Adipose tissue (tissue), 3 donors: ENCODE results near the gene SULT1E1. TPM values are rescaled to one million over a fixed set of nuclear protein-coding genes. Genes with fewer than 3 reads are reported as not detected.

Source experiments
- H3K27ac ChIP-seq: one replicate; pipeline ENCODE4 v1.5.1; 2013; ENCODE audit warnings: low read depth, low read length
- WGBS, 3 donors: extraction: QIAGEN DNeasy Blood & Tissue Kit; methylation state at CpG; one replicate each; pipeline ENCODE4 v1.1.7; 2013; 5-methylcytosine and 5-hydroxymethylcytosine counted together
- polyA plus RNA-seq, 3 donors: library from polyadenylated mRNA; stranded (reverse); fragments of 200-250 nt; gene quantifications; one replicate each; pipeline ENCODE4 v1.2.3, GENCODE V29; 2013
- donor health status: healthy with polysubstance abuse.
- donor health status: Bipolar disorder and iron deficiency.
- donor health status: healthy.

Gene SULT1E1
- polyA plus RNA-seq, 3 donors = 0.10 TPM; not detected in 2

- no peak overlapping the region for H3K27ac ChIP-seq
- 90 to 100% (median 90%) methylated on average over 1 of the region's 1 CpG for WGBS, 3 donors
Observed at GRCh38 chr4:69818060-69818639, 41.8 kb downstream of the SULT1E1 start.

GRCh38 chr4:69816236-69816635 is 43.7 kb downstream of the SULT1E1 start:
- no peak overlapping the region for H3K27ac ChIP-seq
- WGBS, 3 donors = 76 to 83% (median 79%) methylated on average over 3 of the region's 3 CpGs

GRCh38 chr4:69813628-69814027 is 46.3 kb downstream of the SULT1E1 start:
- WGBS, 3 donors = 70 to 96% (median 79%) methylated on average over 1 of the region's 1 CpG
- no peak overlapping the region for H3K27ac ChIP-seq

GRCh38 chr4:69811166-69811565 is 48.8 kb downstream of the SULT1E1 start:
- 49 to 86% (median 69%) methylated on average over 1 of the region's 1 CpG for WGBS, 3 donors
- H3K27ac ChIP-seq = no peak overlapping the region

GRCh38 chr4:69800599-69800998 is 59.3 kb downstream of the SULT1E1 start:
- WGBS, 3 donors = 87 to 97% (median 94%) methylated on average over 1 of the region's 1 CpG
- no peak overlapping the region for H3K27ac ChIP-seq

GRCh38 chr4:69799337-69799736 is 60.6 kb downstream of the SULT1E1 start:
- no peak overlapping the region for H3K27ac ChIP-seq
- WGBS, 3 donors = 84 to 96% (median 86%) methylated on average over 3 of the region's 3 CpGs

GRCh38 chr4:69793732-69794131 is 66.2 kb downstream of the SULT1E1 start:
- no peak overlapping the region for H3K27ac ChIP-seq

Other genes starting within 250 kb of the SULT1E1 start
- not detected for gene UGT2A2, start 220.5 kb downstream of the SULT1E1 start, polyA plus RNA-seq
- gene UGT2A1, start 206.9 kb downstream of the SULT1E1 start, polyA plus RNA-seq = not detected
- 1 to 10 TPM in 2 of 3 donors, under 1 TPM in 1; 0.26 to 5.4 (median 2.8) TPM for gene SULT1B1, start 99.5 kb downstream of the SULT1E1 start, polyA plus RNA-seq
- 10 to 100 TPM in 1 of 3 donors, 1 to 10 TPM in 1, under 1 TPM in 1; 0.35 to 12.7 (median 8.1) TPM for gene CSN1S1, start 70.9 kb upstream of the SULT1E1 start, polyA plus RNA-seq
- gene CSN2, start 105.6 kb upstream of the SULT1E1 start, polyA plus RNA-seq = not detected
- not detected for gene STATH, start 135.8 kb upstream of the SULT1E1 start, polyA plus RNA-seq
- not detected for gene HTN3, start 168.3 kb upstream of the SULT1E1 start, polyA plus RNA-seq
- gene HTN1, start 190.3 kb upstream of the SULT1E1 start, polyA plus RNA-seq = not detected